K562 (cell line): Measurements from ENCODE around the gene RO60. TPM values are rescaled to one million over a fixed set of nuclear protein-coding genes. Genes with fewer than 3 reads are reported as not detected.

Source experiments
- ELF2 ChIP-seq: fragments of 250-450 bp; sonication (Bioruptor Pico); IDR thresholded peaks from 2 replicates; pipeline ENCODE4 v1.5.0; 2021; ENCODE audit warnings: mild to moderate bottlenecking
- ETV1 ChIP-seq: fragments of 450-650 bp; conservative IDR thresholded peaks from 2 replicates; pipeline ENCODE4 v1.6.1; 2016; ENCODE audit warnings: missing genetic modification characterization, control low read depth, low read depth, missing compliant biosample characterization
- FOXK1 ChIP-seq: sonication (generic); formaldehyde crosslinking; IDR thresholded peaks from 2 replicates; pipeline ENCODE4 v1.8.0; 2022; ENCODE audit warnings: missing genetic modification reagents, mild to moderate bottlenecking, borderline replicate concordance
- GABPA ChIP-seq: fragments of 200-800 bp; sonication (Bioruptor generic); conservative IDR thresholded peaks from 2 replicates; pipeline ENCODE4 v1.6.1; 2016; ENCODE audit warnings: low read depth, missing genetic modification characterization, missing compliant biosample characterization
- ILK ChIP-seq: fragments of 450-650 bp; IDR thresholded peaks from 2 replicates; pipeline ENCODE4 v1.6.1; 2016; ENCODE audit warnings: missing genetic modification characterization, low read depth, mild to moderate bottlenecking, missing compliant biosample characterization, moderate library complexity, borderline replicate concordance
- REST ChIP-seq, 2 experiments: fragments of 450-650 bp; formaldehyde crosslinking in 1 of 2; IDR thresholded peaks; 2 replicates each; pipeline versions ENCODE4 v1.4.0 to v1.6.1; 2014 to 2020; ENCODE audit warnings: mild to moderate bottlenecking in 2 of 2, borderline replicate concordance in 1 of 2, low read depth in 1 of 2
- RHOXF2B ChIP-seq: fragments of 250-450 bp; sonication (Bioruptor Pico); conservative IDR thresholded peaks from 2 replicates; pipeline ENCODE4 v1.5.1; 2021
- SRSF7 ChIP-seq: fragments of 200-400 bp; formaldehyde crosslinking; optimal IDR thresholded peaks from 2 replicates; pipeline ENCODE3; 2017; ENCODE audit warnings: mild to moderate bottlenecking, low read depth, low read length
- ZNF384 ChIP-seq: IDR thresholded peaks from 2 replicates; pipeline ENCODE4 v1.6.1; 2012; ENCODE audit warnings: low read depth, low read length, improper control_type of control experiment
- ZNF707 ChIP-seq: fragments of 250-450 bp; sonication (Bioruptor Pico); conservative IDR thresholded peaks from 2 replicates; pipeline ENCODE4 v1.8.0; 2022; ENCODE audit warnings: inconsistent platforms, mild to moderate bottlenecking, moderate library complexity
- ZNF764 ChIP-seq: fragments of 250-450 bp; sonication (Bioruptor Pico); IDR thresholded peaks from 2 replicates; pipeline ENCODE4 v1.4.0; 2020; ENCODE audit warnings: low read depth, mild to moderate bottlenecking, moderate library complexity
- polyA plus RNA-seq, 8 experiments: library from polyadenylated mRNA; depleted of rRNA in 4 of 8; stranded (reverse) in 5 of 8; unstranded in 3 of 8; fragments of >200 nt; fragmentation: Nextera tagmentation in 2 of 8; fragmentation: Illumina TruSeq in 1 of 8; extraction: Ambion mirVana in 2 of 8; extraction: Trizol in 1 of 8; gene quantifications; 2 replicates each; pipeline versions ENCODE4 v1.2.1 to v1.2.3, GENCODE V29; 2011 to 2014; ENCODE audit warnings: inconsistent platforms in 1 of 8, missing spikeins in 1 of 8
- total RNA-seq, 7 experiments: library from RNA; depleted of rRNA in 6 of 7; stranded (reverse); fragments of >200 nt in 6 of 7; fragmentation: Illumina TruSeq in 2 of 7; extraction: Trizol in 2 of 7; gene quantifications; 2 replicates each; pipeline versions ENCODE4 v1.2.1 to v1.2.3, GENCODE V29; 2011 to 2021; ENCODE audit warnings: low replicate concordance in 1 of 7
- TF ChIP-seq, protein P1 (sequence below): fragments of 450-650 bp; IDR thresholded peaks from 2 replicates; pipeline ENCODE4 v1.6.1; 2016; ENCODE audit warnings: low read depth

Gene RO60
- total and polyA plus RNA-seq, 9 of the 15 experiments (the other 6 are each of a cell fraction or from before 2014, with no cell fraction given), result 24.9 to 187 (median 101) TPM

DNA sequence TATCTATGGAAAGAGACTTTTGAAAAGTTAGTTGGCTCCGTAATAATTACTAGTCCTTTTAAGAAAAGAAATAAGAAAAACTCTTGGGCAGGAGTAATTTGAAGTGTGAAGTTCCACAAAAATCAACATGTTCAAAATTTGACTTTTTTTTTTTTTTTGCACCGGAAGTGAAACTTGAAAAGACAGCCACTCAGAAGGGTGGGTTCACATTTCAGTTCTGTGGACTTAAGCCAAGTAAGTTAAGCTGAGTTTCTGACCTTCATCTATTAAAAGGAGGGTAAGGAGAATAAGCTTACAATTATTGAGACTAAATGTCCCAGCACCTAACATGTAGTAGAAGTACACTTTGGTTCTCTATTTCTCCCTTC lies 11.0 kb downstream of the RO60 start (continued):
- TF ChIP-seq REST (IDR thresholded peaks at IDR 0.05; ENCODE audit: borderline replicate concordance) (no peak), REST (CRISPR knock-in tag; IDR thresholded peaks at IDR 0.05; ENCODE audit: low read depth) (no peak), ZNF764 (CRISPR knock-in tag) (no peak), ZNF384 (peak; percentile 50; the same call in 1 of the 2 replicates), ZNF707 (CRISPR knock-in tag) (no peak), SRSF7 (no peak), GABPA (tag) (peak; percentile 56), ELF2 (no peak), ILK (tag) (no peak), ETV1 (tag) (0 out of 2 replicates have a peak, but pooled peaks have one; percentile 38), FOXK1 (no peak), RHOXF2B (CRISPR knock-in tag) (no peak)
- TF ChIP-seq, protein P1, sequence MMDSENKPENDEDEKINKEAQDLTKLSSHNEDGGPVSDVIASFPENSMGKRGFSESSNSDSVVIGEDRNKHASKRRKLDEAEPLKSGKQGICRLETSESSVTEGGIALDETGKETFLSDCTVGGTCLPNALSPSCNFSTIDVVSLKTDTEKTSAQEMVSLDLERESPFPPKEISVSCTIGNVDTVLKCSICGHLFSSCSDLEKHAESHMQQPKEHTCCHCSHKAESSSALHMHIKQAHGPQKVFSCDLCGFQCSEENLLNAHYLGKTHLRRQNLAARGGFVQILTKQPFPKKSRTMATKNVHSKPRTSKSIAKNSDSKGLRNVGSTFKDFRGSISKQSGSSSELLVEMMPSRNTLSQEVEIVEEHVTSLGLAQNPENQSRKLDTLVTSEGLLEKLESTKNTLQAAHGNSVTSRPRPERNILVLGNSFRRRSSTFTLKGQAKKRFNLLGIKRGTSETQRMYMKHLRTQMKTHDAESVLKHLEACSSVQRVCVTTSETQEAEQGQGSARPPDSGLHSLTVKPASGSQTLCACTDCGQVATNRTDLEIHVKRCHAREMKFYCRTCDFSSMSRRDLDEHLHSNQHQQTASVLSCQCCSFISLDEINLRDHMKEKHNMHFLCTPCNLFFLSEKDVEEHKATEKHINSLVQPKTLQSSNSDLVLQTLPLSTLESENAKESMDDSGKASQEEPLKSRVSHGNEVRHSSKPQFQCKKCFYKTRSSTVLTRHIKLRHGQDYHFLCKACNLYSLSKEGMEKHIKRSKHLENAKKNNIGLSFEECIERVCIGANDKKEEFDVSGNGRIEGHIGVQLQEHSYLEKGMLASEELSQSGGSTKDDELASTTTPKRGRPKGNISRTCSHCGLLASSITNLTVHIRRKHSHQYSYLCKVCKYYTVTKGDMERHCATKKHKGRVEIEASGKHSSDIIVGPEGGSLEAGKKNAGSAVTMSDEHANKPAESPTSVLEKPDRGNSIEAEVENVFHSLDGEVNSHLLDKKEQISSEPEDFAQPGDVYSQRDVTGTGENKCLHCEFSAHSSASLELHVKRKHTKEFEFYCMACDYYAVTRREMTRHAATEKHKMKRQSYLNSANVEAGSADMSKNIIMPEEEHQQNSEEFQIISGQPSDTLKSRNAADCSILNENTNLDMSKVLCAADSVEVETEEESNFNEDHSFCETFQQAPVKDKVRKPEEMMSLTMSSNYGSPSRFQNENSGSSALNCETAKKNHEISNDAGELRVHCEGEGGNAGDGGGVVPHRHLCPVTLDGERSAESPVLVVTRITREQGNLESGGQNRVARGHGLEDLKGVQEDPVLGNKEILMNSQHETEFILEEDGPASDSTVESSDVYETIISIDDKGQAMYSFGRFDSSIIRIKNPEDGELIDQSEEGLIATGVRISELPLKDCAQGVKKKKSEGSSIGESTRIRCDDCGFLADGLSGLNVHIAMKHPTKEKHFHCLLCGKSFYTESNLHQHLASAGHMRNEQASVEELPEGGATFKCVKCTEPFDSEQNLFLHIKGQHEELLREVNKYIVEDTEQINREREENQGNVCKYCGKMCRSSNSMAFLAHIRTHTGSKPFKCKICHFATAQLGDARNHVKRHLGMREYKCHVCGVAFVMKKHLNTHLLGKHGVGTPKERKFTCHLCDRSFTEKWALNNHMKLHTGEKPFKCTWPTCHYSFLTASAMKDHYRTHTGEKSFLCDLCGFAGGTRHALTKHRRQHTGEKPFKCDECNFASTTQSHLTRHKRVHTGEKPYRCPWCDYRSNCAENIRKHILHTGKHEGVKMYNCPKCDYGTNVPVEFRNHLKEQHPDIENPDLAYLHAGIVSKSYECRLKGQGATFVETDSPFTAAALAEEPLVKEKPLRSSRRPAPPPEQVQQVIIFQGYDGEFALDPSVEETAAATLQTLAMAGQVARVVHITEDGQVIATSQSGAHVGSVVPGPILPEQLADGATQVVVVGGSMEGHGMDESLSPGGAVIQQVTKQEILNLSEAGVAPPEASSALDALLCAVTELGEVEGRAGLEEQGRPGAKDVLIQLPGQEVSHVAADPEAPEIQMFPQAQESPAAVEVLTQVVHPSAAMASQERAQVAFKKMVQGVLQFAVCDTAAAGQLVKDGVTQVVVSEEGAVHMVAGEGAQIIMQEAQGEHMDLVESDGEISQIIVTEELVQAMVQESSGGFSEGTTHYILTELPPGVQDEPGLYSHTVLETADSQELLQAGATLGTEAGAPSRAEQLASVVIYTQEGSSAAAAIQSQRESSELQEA, result no peak
